GM23338 (cell line): ENCODE results near the gene NF1.

Experiments
- EZH2 ChIP-seq: fragments of 200-600 bp; sonication (generic); IDR thresholded peaks from one replicate; pipeline ENCODE4 v1.8.0; 2017; ENCODE audit warnings: antibody characterized with exemption, mild to moderate bottlenecking, low read depth; ENCODE audit not compliant: unreplicated experiment
- EZH2phosphoT487 ChIP-seq: fragments of 200-600 bp; sonication (generic); IDR thresholded peaks from one replicate; pipeline ENCODE4 v1.8.1; 2018; ENCODE audit warnings: antibody characterized with exemption; ENCODE audit not compliant: unreplicated experiment
- TF ChIP-seq, protein P1 (sequence below), 2 experiments: fragments of 200-600 bp in 1 of 2; sonication (generic) in 1 of 2; conservative IDR thresholded peaks; 2 replicates each; pipeline versions ENCODE4 v1.5.1 to v1.6.1; 2016 to 2017; ENCODE audit warnings: antibody characterized with exemption in 2 of 2, low read depth in 2 of 2, mild to moderate bottlenecking in 2 of 2, moderate library complexity in 1 of 2
- TF ChIP-seq, protein P2 (sequence below): IDR thresholded peaks from 2 replicates; pipeline ENCODE4 v1.6.1; 2016; ENCODE audit warnings: antibody characterized with exemption

DNA sequence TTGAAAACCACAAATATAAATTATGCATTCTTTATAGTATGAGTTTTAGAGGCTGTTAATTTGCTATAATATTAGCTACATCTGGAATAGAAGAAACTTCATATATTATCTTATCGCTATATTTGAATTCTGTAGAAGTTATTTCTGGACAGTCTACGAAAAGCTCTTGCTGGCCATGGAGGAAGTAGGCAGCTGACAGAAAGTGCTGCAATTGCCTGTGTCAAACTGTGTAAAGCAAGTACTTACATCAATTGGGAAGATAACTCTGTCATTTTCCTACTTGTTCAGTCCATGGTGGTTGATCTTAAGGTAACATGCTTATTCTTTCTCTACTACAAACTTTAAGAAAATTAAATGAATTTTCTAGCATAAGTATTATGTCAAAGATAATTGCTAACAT lies 105.5 kb downstream of the NF1 start:
- TF ChIP-seq, protein P1, sequence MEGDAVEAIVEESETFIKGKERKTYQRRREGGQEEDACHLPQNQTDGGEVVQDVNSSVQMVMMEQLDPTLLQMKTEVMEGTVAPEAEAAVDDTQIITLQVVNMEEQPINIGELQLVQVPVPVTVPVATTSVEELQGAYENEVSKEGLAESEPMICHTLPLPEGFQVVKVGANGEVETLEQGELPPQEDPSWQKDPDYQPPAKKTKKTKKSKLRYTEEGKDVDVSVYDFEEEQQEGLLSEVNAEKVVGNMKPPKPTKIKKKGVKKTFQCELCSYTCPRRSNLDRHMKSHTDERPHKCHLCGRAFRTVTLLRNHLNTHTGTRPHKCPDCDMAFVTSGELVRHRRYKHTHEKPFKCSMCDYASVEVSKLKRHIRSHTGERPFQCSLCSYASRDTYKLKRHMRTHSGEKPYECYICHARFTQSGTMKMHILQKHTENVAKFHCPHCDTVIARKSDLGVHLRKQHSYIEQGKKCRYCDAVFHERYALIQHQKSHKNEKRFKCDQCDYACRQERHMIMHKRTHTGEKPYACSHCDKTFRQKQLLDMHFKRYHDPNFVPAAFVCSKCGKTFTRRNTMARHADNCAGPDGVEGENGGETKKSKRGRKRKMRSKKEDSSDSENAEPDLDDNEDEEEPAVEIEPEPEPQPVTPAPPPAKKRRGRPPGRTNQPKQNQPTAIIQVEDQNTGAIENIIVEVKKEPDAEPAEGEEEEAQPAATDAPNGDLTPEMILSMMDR (conservative IDR thresholded peaks at IDR 0.05; ENCODE audit: low read depth in 2 of 2) = no peak
- TF ChIP-seq EZH2 = no peak
- no peak for TF ChIP-seq EZH2phosphoT487
- TF ChIP-seq, protein P2, sequence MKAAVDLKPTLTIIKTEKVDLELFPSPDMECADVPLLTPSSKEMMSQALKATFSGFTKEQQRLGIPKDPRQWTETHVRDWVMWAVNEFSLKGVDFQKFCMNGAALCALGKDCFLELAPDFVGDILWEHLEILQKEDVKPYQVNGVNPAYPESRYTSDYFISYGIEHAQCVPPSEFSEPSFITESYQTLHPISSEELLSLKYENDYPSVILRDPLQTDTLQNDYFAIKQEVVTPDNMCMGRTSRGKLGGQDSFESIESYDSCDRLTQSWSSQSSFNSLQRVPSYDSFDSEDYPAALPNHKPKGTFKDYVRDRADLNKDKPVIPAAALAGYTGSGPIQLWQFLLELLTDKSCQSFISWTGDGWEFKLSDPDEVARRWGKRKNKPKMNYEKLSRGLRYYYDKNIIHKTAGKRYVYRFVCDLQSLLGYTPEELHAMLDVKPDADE = no peak
